SJCRH30 (cell line): ENCODE results near the gene DMRTB1. TPM values are rescaled to one million over a fixed set of nuclear protein-coding genes. Genes with fewer than 3 reads are reported as not detected.

Experiments used
- DNase-seq, 2 experiments: peaks; one replicate each; pipeline ENCODE4 v3.0.0-alpha.2; 2015 to 2020
- H3K27ac ChIP-seq: fragments of 250-450 bp; sonication (Bioruptor Pico); 2 replicates; pipeline ENCODE4 v1.5.1; 2020; ENCODE audit warnings: mild to moderate bottlenecking, moderate library complexity
- H3K27me3 ChIP-seq: fragments of 250-450 bp; sonication (Bioruptor Pico); 2 replicates; pipeline ENCODE4 v1.5.1; 2020; ENCODE audit warnings: mild to moderate bottlenecking, moderate library complexity
- H3K36me3 ChIP-seq: fragments of 250-450 bp; sonication (Bioruptor Pico); 2 replicates; pipeline ENCODE4 v1.5.1; 2020; ENCODE audit warnings: mild to moderate bottlenecking, moderate library complexity
- H3K4me1 ChIP-seq: fragments of 250-450 bp; sonication (Bioruptor Pico); 2 replicates; pipeline ENCODE4 v1.5.1; 2020; ENCODE audit warnings: mild to moderate bottlenecking, moderate library complexity
- H3K4me3 ChIP-seq: fragments of 250-450 bp; sonication (Bioruptor Pico); 2 replicates; pipeline ENCODE4 v1.5.1; 2020; ENCODE audit warnings: mild to moderate bottlenecking, moderate library complexity
- H3K9me3 ChIP-seq: fragments of 250-450 bp; sonication (Bioruptor Pico); replicated peaks from 2 replicates; pipeline ENCODE4 v1.5.1; 2020; ENCODE audit warnings: mild to moderate bottlenecking, moderate library complexity
- total RNA-seq: library from RNA; depleted of rRNA; stranded (reverse); fragments of >200 nt; shearing (Covaris generic); gene quantifications from 2 replicates; pipeline ENCODE4 v1.2.3, GENCODE V29; 2014

The DMRTB1 gene
- total RNA-seq, 1 experiment from 2014 or later, result not detected

DNA sequence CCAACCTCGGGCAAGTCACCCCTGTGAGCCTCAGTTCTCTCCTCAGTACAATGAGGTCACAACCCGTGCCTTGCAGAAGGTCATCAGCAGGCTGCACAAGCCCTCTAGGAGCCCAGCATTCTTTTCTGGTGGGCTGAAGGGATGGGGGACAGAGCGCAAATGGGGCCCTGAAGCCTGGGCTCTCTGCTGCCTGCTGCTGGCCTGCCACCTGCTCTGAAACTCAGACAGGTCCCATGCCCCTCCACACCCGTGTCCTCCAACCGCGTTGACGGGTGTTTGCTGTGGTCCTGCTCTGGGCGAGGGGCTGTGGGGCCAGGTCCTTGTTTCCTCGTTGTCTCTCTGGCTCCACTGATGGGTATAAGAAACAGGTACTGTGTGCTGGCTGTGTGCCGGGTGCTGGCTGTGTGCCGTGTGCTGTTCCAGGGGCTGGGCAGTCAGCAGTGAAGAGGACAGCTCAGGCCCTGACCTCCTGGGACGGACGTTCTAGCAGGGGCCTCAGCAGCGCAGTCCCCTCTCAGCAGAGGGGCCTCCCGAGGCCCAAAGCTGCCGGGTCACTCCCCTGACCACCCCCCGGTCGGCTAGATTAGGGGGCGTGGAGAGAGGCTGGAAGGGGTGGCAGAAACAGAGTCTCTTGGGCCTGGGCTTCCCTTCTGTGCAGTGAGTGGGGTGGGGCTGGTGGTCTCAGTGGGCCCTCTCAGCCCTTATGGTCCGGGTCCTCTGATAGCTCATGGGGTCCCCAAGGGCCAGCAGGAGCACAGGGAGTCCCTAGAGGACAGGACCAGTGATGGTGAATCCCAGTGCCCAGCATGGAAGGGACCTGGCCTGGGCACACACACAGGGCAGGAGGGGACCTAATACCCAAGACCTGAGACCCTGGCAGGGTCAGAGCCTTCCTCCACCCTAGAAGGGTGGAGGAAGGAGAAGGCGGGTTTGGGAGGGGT is 42.1 kb downstream of the DMRTB1 start:
- no peak overlapping the region for H3K27ac ChIP-seq

DNA sequence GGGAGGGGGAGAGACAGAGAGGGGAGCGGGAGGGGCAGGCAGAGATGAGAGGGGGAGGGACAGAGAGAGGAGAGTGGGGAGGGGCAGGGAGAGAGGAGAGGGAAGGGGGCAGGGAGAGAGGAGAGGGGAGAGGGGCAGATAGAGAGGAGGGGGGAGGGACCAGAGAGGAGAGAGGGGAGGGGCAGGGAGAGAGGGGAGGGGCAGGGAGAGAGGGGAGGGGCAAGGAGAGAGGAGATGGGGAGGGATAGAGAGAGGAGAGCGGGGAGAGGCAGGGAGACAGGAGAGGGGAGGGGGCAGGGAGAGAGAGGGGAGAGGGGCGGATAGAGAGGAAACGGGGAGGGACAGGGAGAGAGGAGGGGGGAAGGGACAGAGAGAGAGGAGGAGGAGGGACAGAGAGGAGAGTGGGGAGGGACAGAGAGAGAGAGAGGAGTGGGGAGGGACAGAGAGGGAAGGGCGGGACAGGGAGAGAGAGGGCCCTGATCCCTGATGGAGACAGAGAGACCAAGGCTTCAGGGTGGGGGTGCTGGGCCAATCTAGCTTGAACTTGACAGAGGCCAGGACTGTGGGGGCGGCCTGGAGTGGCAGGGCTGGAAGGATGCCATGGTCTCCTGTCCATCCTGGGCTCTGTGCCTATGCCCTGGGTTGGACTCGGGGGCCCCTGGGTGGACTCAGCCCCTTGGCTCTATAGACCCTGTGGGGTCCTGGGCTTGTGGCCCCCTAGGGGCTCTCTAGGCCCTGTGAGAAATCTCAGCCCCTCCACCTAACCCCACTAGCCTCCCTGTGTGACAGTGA is 43.6 kb downstream of the DMRTB1 start:
- Histone ChIP-seq H3K9me3 (no peaks in the 10 kb centered on the region), H3K36me3 (no peaks in the 10 kb centered on the region), H3K27me3 (peaks cover 45% of the 10 kb centered on the region), H3K27ac (no peak overlapping the region), H3K4me1 (no peaks in the 10 kb centered on the region), H3K4me3 (no peak overlapping the region)
- no peak for DNase-seq

More for the DNA sequence above, 42.1 kb downstream of the DMRTB1 start:
- no peak overlapping the region for H3K4me3 ChIP-seq
- no peaks in the 10 kb centered on the region for H3K36me3 ChIP-seq
- peaks cover 44% of the 10 kb centered on the region for H3K27me3 ChIP-seq
- H3K4me1 ChIP-seq, result no peaks in the 10 kb centered on the region
- no peak for DNase-seq
- no peaks in the 10 kb centered on the region for H3K9me3 ChIP-seq

- no peak for DNase-seq
- no peaks in the 10 kb centered on the region for H3K4me1 ChIP-seq
- no peak overlapping the region for H3K27ac ChIP-seq
- no peaks in the 10 kb centered on the region for H3K9me3 ChIP-seq
- H3K27me3 ChIP-seq, result peaks cover 44% of the 10 kb centered on the region
- H3K4me3 ChIP-seq, result no peak overlapping the region
- H3K36me3 ChIP-seq, result no peaks in the 10 kb centered on the region
These were observed 44.4 kb downstream of the DMRTB1 start for GRCh38 chr1:53503433-53504217.

DNA sequence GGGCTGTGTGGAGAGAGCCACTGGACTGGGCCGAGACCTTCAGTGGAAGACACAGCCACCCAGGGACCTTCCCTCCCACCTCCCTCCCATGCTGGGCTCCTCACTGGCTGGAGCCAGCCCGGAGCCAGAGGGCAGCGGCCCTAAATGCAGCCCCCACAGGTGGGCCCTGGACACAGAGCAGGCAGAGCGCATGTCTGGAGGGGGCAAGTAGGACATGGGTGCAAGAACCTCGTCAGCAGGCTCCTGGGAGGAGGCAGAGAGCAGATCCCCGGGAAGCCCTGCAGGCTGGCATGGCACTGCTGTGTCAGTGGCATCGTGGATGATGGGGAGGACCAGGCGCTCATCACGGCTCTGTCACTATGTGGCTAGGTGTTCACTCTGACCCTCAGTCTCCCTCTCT is 45.7 kb downstream of the DMRTB1 start:
- H3K27me3 ChIP-seq, result peaks cover 38% of the 10 kb centered on the region
- no peaks in the 10 kb centered on the region for H3K36me3 ChIP-seq
- H3K4me3 ChIP-seq, result no peak overlapping the region
- H3K4me1 ChIP-seq, result no peaks in the 10 kb centered on the region
- H3K27ac ChIP-seq, result no peak overlapping the region
- no peaks in the 10 kb centered on the region for H3K9me3 ChIP-seq
- no peak for DNase-seq

DNA sequence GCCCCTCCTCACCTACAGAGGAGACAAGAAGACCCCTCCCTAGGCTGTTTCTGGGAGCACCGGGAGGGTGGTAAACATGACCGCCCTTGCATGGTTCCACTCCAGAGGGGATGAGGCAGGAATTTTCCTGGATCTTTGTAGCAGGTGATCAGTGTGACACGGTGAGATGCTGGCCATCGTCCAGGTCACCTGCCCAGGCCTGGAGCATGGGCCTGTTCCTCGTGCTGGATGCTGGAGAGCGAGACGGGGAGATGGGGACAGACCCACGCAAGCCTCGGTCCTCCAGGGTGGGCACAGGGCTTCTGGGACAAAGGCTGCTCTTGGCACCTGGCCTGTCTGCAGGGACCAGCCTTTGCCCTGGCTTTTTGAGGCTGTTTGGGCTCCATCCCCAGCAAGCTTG is 46.2 kb downstream of the DMRTB1 start:
- peaks cover 33% of the 10 kb centered on the region for H3K27me3 ChIP-seq
- DNase-seq, result no peak

DNA sequence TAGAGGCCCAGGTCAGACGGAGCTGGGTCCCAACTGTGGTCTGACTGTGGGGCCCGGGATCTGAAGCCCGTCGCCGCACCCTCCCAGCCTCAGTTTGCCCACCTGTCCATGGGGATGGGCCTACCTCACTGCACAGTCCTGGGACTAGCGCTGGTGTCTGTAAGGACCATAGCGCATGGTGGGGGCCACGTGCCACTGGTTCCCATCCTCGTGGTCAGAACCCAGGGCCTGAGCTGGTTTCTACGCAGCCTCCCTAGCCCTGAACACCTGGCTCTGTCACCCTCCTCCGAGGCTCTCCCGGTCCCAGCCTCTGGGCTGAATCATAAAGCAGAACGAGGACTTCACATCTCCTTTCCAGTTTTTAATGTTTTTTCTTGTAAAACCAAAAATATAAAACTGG is 46.7 kb downstream of the DMRTB1 start:
- no peak overlapping the region for H3K27ac ChIP-seq
- DNase-seq, result no peak
- no peaks in the 10 kb centered on the region for H3K9me3 ChIP-seq
- H3K27me3 ChIP-seq, result peaks cover 28% of the 10 kb centered on the region
- H3K4me1 ChIP-seq, result no peaks in the 10 kb centered on the region
- no peaks in the 10 kb centered on the region for H3K36me3 ChIP-seq
- no peak overlapping the region for H3K4me3 ChIP-seq

More for the DNA sequence above, 46.2 kb downstream of the DMRTB1 start:
- Histone ChIP-seq H3K4me3 (no peak overlapping the region), H3K36me3 (no peaks in the 10 kb centered on the region), H3K27ac (no peak overlapping the region), H3K4me1 (no peaks in the 10 kb centered on the region), H3K9me3 (no peaks in the 10 kb centered on the region)

GRCh38 chr1:53506355-53507050 is 47.3 kb downstream of the DMRTB1 start:
- no peaks in the 10 kb centered on the region for H3K9me3 ChIP-seq
- H3K27ac ChIP-seq, result no peak overlapping the region
- DNase-seq, result no peak
- H3K36me3 ChIP-seq, result no peaks in the 10 kb centered on the region
- no peak overlapping the region for H3K4me3 ChIP-seq
- H3K4me1 ChIP-seq, result no peaks in the 10 kb centered on the region
- peaks cover 24% of the 10 kb centered on the region for H3K27me3 ChIP-seq

GRCh38 chr1:53507116-53507820 is 48.1 kb downstream of the DMRTB1 start:
- Histone ChIP-seq H3K27ac (no peak overlapping the region), H3K27me3 (peaks cover 28% of the 10 kb centered on the region), H3K4me1 (peaks cover 4% of the 10 kb centered on the region; the same call in 1 of the 2 replicates), H3K36me3 (no peaks in the 10 kb centered on the region), H3K4me3 (no peak overlapping the region), H3K9me3 (no peaks in the 10 kb centered on the region)
- DNase-seq, result no peak

DNA sequence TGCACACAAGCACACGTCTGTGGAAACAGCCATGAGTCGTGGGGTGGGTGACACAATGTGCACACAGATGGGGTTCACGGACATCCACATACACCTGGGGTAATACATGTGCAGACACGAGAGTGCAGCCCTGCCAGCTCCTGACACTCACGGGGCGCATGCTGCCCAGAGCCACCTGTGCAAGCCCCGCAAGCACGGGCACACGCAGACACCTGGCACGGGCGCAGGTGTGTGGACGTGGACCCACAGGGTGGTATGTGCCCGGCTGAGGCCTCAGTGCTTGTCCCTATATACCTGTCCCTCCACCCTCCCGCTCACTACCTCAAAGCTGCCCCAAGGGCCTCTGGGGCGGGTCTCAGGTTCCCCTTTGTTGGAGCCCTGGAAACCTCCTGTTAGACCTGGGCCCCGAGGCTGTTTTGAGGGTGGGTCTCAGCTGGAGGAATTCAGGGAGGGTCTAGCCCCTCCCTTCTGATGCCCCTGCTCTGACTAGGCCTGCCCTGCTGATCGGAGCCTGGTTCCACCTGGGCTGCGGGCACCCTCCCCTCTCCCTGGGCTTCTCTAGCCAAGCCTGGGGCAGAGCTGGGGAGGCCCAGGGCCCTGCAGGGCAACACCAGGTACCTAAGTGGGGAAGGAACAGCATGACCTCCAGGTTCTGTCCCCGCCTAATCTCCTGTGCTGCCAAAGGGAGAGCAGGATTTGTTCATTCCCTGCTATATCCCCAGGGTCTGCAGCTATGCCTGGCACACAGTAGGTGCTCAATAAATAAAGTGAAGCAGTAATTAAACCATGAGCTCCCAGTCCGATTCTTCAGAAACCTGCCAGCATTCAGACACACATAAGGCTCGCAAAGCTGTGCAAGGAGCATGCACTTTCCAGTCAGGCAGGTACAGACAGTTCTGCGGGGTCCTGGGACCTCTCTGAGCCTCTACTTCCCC is 49.1 kb downstream of the DMRTB1 start:
- H3K9me3 ChIP-seq, result no peaks in the 10 kb centered on the region
- H3K36me3 ChIP-seq, result no peaks in the 10 kb centered on the region
- H3K4me1 ChIP-seq, result peaks cover 4% of the 10 kb centered on the region; the same call in 1 of the 2 replicates
- no peak overlapping the region for H3K27ac ChIP-seq
- DNase-seq, result no peak
- H3K4me3 ChIP-seq, result no peak overlapping the region
- H3K27me3 ChIP-seq, result peaks cover 36% of the 10 kb centered on the region

- Histone ChIP-seq H3K36me3 (no peaks in the 10 kb centered on the region), H3K27ac (no peak overlapping the region), H3K9me3 (no peaks in the 10 kb centered on the region), H3K4me3 (no peak overlapping the region), H3K27me3 (peaks cover 43% of the 10 kb centered on the region), H3K4me1 (peaks cover 4% of the 10 kb centered on the region; the same call in 1 of the 2 replicates)
- no peak for DNase-seq
These were observed 49.9 kb downstream of the DMRTB1 start for GRCh38 chr1:53508991-53509666.

GRCh38 chr1:53509775-53510174 is 50.6 kb downstream of the DMRTB1 start:
- Histone ChIP-seq H3K9me3 (no peaks in the 10 kb centered on the region), H3K36me3 (no peaks in the 10 kb centered on the region), H3K4me3 (no peak overlapping the region), H3K27me3 (peaks cover 43% of the 10 kb centered on the region), H3K4me1 (peaks cover 4% of the 10 kb centered on the region; the same call in 1 of the 2 replicates), H3K27ac (no peak overlapping the region)
- no peak for DNase-seq

GRCh38 chr1:53510215-53510614 is 51.0 kb downstream of the DMRTB1 start:
- H3K27ac ChIP-seq, result no peak overlapping the region
- H3K27me3 ChIP-seq, result peaks cover 39% of the 10 kb centered on the region
- H3K9me3 ChIP-seq, result no peaks in the 10 kb centered on the region
- peaks cover 4% of the 10 kb centered on the region; the same call in 1 of the 2 replicates for H3K4me1 ChIP-seq
- H3K4me3 ChIP-seq, result no peak overlapping the region
- no peaks in the 10 kb centered on the region for H3K36me3 ChIP-seq
- no peak for DNase-seq
